MG63 (cell line): ENCODE results near the gene EPS8L3. TPM values are rescaled to one million over a fixed set of nuclear protein-coding genes. Genes with fewer than 3 reads are reported as not detected.
A peak's percentile ranks its signal among the peaks of the same experiment; 100 is the strongest.

Source experiments
- DNase-seq: peaks from one replicate; pipeline ENCODE4 v3.0.0-alpha.2; 2020
- H3K27me3 ChIP-seq: fragments of 250-450 bp; sonication (Bioruptor Pico); 2 replicates; pipeline ENCODE4 v1.5.1; 2020; ENCODE audit warnings: mild to moderate bottlenecking, moderate library complexity
- H3K36me3 ChIP-seq: fragments of 250-450 bp; sonication (Bioruptor Pico); 2 replicates; pipeline ENCODE4 v1.5.1; 2020; ENCODE audit warnings: mild to moderate bottlenecking, moderate library complexity
- H3K4me3 ChIP-seq: fragments of 250-450 bp; sonication (Bioruptor Pico); 2 replicates; pipeline ENCODE4 v1.5.1; 2020; ENCODE audit warnings: mild to moderate bottlenecking, moderate library complexity
- H3K9me3 ChIP-seq: fragments of 250-450 bp; sonication (Bioruptor Pico); 2 replicates; pipeline ENCODE4 v1.5.1; 2020; ENCODE audit warnings: mild to moderate bottlenecking, moderate library complexity
- total RNA-seq: library from RNA; depleted of rRNA; stranded (reverse); fragments of >200 nt; shearing (Covaris generic); gene quantifications from 2 replicates; pipeline ENCODE4 v1.2.3, GENCODE V29; 2014; ENCODE audit warnings: low replicate concordance

Gene EPS8L3
- total RNA-seq, 1 experiment from 2014 or later: not detected

- Histone ChIP-seq H3K4me3 (no peak overlapping the region), H3K9me3 (peaks cover 4% of the 10 kb centered on the region), H3K36me3 (peaks cover 1% of the 10 kb centered on the region; the same call in 1 of the 2 replicates), H3K27me3 (no peaks in the 10 kb centered on the region)
- DNase-seq: no peak
These were observed 22.4 kb upstream of the EPS8L3 start for GRCh38 chr1:109786112-109786480.

- DNase-seq: no peak
- peaks cover 10% of the 10 kb centered on the region for H3K9me3 ChIP-seq
- no peaks in the 10 kb centered on the region for H3K27me3 ChIP-seq
- H3K36me3 ChIP-seq: peaks cover 7% of the 10 kb centered on the region; the same call in 1 of the 2 replicates
- no peak overlapping the region for H3K4me3 ChIP-seq
These were observed 21.9 kb upstream of the EPS8L3 start for GRCh38 chr1:109785446-109786111.

- Histone ChIP-seq H3K27me3 (no peaks in the 10 kb centered on the region), H3K9me3 (peaks cover 17% of the 10 kb centered on the region), H3K36me3 (peaks cover 7% of the 10 kb centered on the region; the same call in 1 of the 2 replicates), H3K4me3 (no peak overlapping the region)
- peak; percentile 88 for DNase-seq
These were observed 21.0 kb upstream of the EPS8L3 start for GRCh38 chr1:109784551-109785252.

GRCh38 chr1:109783436-109783835 lies 19.7 kb upstream of the EPS8L3 start:
- Histone ChIP-seq H3K9me3 (peaks cover 22% of the 10 kb centered on the region), H3K36me3 (peaks cover 7% of the 10 kb centered on the region; the same call in 1 of the 2 replicates), H3K27me3 (no peaks in the 10 kb centered on the region), H3K4me3 (no peak overlapping the region)
- peak; percentile 99 for DNase-seq

GRCh38 chr1:109782927-109783326 lies 19.2 kb upstream of the EPS8L3 start:
- DNase-seq: no peak
- H3K9me3 ChIP-seq: peaks cover 22% of the 10 kb centered on the region
- H3K27me3 ChIP-seq: no peaks in the 10 kb centered on the region
- no peak overlapping the region for H3K4me3 ChIP-seq
- peaks cover 7% of the 10 kb centered on the region; the same call in 1 of the 2 replicates for H3K36me3 ChIP-seq

- peaks cover 22% of the 10 kb centered on the region for H3K9me3 ChIP-seq
- DNase-seq: peak; percentile 100
- H3K27me3 ChIP-seq: no peaks in the 10 kb centered on the region
- H3K36me3 ChIP-seq: peaks cover 7% of the 10 kb centered on the region; the same call in 1 of the 2 replicates
- no peak overlapping the region for H3K4me3 ChIP-seq
These were observed 18.8 kb upstream of the EPS8L3 start for GRCh38 chr1:109782514-109782913.

- Histone ChIP-seq H3K9me3 (peaks cover 22% of the 10 kb centered on the region), H3K4me3 (no peak overlapping the region), H3K27me3 (no peaks in the 10 kb centered on the region), H3K36me3 (peaks cover 7% of the 10 kb centered on the region; the same call in 1 of the 2 replicates)
- no peak for DNase-seq
These were observed 18.1 kb upstream of the EPS8L3 start for GRCh38 chr1:109781806-109782205.

- H3K27me3 ChIP-seq: no peaks in the 10 kb centered on the region
- peaks cover 7% of the 10 kb centered on the region; the same call in 1 of the 2 replicates for H3K36me3 ChIP-seq
- DNase-seq: no peak
- H3K4me3 ChIP-seq: no peak overlapping the region
- H3K9me3 ChIP-seq: peaks cover 22% of the 10 kb centered on the region
These were observed 17.3 kb upstream of the EPS8L3 start for GRCh38 chr1:109780982-109781381.

GRCh38 chr1:109777980-109778625 lies 14.4 kb upstream of the EPS8L3 start:
- Histone ChIP-seq H3K4me3 (no peak overlapping the region), H3K9me3 (peaks cover 22% of the 10 kb centered on the region), H3K27me3 (no peaks in the 10 kb centered on the region), H3K36me3 (peaks cover 7% of the 10 kb centered on the region; the same call in 1 of the 2 replicates)
- DNase-seq: no peak

- DNase-seq: no peak
- Histone ChIP-seq H3K36me3 (peaks cover 7% of the 10 kb centered on the region; the same call in 1 of the 2 replicates), H3K4me3 (no peak overlapping the region), H3K9me3 (peaks cover 22% of the 10 kb centered on the region), H3K27me3 (no peaks in the 10 kb centered on the region)
These were observed 13.7 kb upstream of the EPS8L3 start for GRCh38 chr1:109777436-109777835.

GRCh38 chr1:109776911-109777310 lies 13.2 kb upstream of the EPS8L3 start:
- Histone ChIP-seq H3K36me3 (peaks cover 7% of the 10 kb centered on the region; the same call in 1 of the 2 replicates), H3K4me3 (no peak overlapping the region), H3K27me3 (no peaks in the 10 kb centered on the region), H3K9me3 (peaks cover 22% of the 10 kb centered on the region)
- DNase-seq: peak; percentile 88

GRCh38 chr1:109776206-109776835 lies 12.6 kb upstream of the EPS8L3 start:
- no peaks in the 10 kb centered on the region for H3K27me3 ChIP-seq
- no peak overlapping the region for H3K4me3 ChIP-seq
- H3K9me3 ChIP-seq: peaks cover 19% of the 10 kb centered on the region
- DNase-seq: no peak
- H3K36me3 ChIP-seq: peaks cover 7% of the 10 kb centered on the region; the same call in 1 of the 2 replicates

- Histone ChIP-seq H3K4me3 (no peak overlapping the region), H3K9me3 (peaks cover 10% of the 10 kb centered on the region), H3K36me3 (no peaks in the 10 kb centered on the region), H3K27me3 (no peaks in the 10 kb centered on the region)
- DNase-seq: peak; percentile 45
These were observed 11.7 kb upstream of the EPS8L3 start for GRCh38 chr1:109775398-109775797.

- H3K27me3 ChIP-seq: no peaks in the 10 kb centered on the region
- no peaks in the 10 kb centered on the region for H3K36me3 ChIP-seq
- H3K9me3 ChIP-seq: no peaks in the 10 kb centered on the region
- H3K4me3 ChIP-seq: no peak overlapping the region
- peak; percentile 12 for DNase-seq
These were observed 10.3 kb upstream of the EPS8L3 start for GRCh38 chr1:109773900-109774485.

GRCh38 chr1:109773203-109773899 lies 9.6 kb upstream of the EPS8L3 start:
- H3K36me3 ChIP-seq: no peaks in the 10 kb centered on the region
- H3K4me3 ChIP-seq: no peak overlapping the region
- H3K27me3 ChIP-seq: no peaks in the 10 kb centered on the region
- no peaks in the 10 kb centered on the region for H3K9me3 ChIP-seq
- DNase-seq: peak; percentile 94

GRCh38 chr1:109772658-109773202 lies 9.0 kb upstream of the EPS8L3 start:
- H3K4me3 ChIP-seq: no peak overlapping the region

More at GRCh38 chr1:109772658-109773202, 9.0 kb upstream of the EPS8L3 start:
- DNase-seq: peak; percentile 0
- Histone ChIP-seq H3K36me3 (no peaks in the 10 kb centered on the region), H3K27me3 (no peaks in the 10 kb centered on the region), H3K9me3 (no peaks in the 10 kb centered on the region)
